GM21528 (cell line): ENCODE results near the gene IBA57.
A peak's percentile ranks its signal among the peaks of the same experiment; 100 is the strongest.
"Not testable (repeated sequence)": the region's sequence is repeated elsewhere in the genome, so short reads cannot be mapped to it uniquely, and the experiment has no call there.

Source experiments
- ATAC-seq: cut with Tn5 transposase; IDR thresholded peaks from one replicate; pipeline ENCODE4 v1.9.1; 2021; ENCODE audit warnings: mild to moderate bottlenecking, moderate library complexity; ENCODE audit not compliant: unreplicated experiment, low FRiP score

IBA57 gene

GRCh38 chr1:228210712-228211530, 45.3 kb downstream of the IBA57 start:
- ATAC-seq = no peak

GRCh38 chr1:228211531-228212414, 46.2 kb downstream of the IBA57 start:
- ATAC-seq = no peak

DNA sequence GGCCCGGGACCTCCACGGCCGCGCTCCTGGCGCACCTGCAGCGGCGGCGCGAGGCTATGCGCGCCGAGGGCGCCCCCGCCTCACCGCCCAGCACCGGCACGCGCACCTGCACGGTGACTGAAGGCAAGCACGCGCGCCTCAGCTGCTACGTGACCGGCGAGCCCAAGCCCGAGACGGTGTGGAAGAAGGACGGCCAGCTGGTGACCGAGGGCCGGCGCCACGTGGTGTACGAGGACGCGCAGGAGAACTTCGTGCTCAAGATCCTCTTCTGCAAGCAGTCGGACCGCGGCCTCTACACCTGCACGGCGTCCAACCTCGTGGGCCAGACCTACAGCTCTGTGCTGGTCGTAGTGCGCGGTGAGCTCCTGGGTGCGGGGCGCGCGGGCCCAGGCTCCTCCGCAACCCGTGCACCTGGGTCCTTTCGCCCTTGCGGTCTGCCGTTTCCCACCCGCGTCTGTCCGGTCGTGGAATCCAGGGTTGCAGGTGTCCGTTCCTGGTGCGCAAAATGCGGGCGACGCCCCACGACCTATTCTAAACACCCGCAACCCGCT, 46.9 kb downstream of the IBA57 start:
- no peak for ATAC-seq

GRCh38 chr1:228212966-228213844, 47.6 kb downstream of the IBA57 start:
- peak; percentile 88 for ATAC-seq

GRCh38 chr1:228213917-228214808, 48.6 kb downstream of the IBA57 start:
- ATAC-seq = no peak

DNA sequence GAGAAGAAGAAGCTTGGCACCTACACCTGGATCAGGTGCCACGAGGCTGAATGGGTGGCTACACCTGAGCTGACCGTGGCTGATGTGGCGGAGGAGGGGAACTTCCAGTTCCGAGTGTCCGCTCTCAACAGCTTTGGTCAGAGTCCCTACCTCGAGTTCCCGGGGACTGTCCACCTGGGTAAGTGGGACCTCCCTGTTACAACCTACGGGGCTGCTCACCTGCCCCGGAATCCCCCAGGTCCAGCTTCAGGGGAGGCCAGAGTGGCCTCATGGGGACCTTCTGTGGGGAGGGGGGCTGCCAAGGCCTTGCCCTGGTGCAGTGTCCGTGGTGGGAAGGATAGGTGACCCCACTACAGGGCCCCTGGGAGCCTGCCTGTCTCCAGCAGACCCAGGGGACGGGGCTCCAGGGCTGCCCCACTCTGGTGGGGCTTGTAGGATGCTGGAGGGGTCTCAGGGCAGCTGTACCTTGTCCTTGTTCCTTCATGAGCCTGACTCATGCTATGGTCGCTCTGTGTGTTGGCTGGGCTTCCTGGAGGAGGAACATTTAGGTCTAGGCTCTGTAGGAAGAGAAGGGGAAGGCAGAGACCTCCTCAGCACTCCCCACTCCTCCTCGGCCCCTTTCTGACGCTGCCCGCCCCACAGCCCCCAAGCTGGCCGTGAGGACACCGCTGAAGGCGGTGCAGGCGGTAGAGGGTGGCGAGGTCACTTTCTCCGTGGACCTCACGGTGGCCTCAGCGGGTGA, 49.5 kb downstream of the IBA57 start:
- no peak for ATAC-seq

DNA sequence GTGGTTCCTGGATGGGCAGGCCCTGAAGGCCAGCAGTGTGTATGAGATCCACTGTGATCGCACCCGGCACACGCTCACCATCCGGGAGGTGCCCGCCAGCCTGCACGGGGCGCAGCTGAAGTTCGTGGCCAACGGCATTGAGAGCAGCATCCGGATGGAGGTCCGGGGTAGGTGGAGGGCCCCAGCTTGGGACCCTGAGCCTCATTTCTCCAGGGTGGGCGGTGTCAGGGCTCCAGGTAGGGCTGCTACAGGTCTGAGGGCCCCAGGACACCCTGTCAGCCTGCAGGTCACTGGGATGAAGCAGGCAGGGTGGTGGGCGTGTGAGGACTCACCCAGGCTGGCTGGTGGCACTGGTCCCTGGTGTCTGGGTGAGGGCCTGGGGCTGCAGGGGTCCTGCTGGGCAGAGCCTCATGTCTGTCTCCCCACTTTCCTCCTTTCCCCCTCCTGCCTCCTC, 50.1 kb downstream of the IBA57 start:
- no peak for ATAC-seq

- ATAC-seq = no peak
Measured at GRCh38 chr1:228216371-228217320, 51.0 kb downstream of the IBA57 start.

- no peak for ATAC-seq
Measured at GRCh38 chr1:228217551-228218344, 52.1 kb downstream of the IBA57 start.

GRCh38 chr1:228218513-228219244, 53.1 kb downstream of the IBA57 start:
- ATAC-seq = no peak

- no peak for ATAC-seq
Measured at GRCh38 chr1:228219245-228219961, 53.8 kb downstream of the IBA57 start.

DNA sequence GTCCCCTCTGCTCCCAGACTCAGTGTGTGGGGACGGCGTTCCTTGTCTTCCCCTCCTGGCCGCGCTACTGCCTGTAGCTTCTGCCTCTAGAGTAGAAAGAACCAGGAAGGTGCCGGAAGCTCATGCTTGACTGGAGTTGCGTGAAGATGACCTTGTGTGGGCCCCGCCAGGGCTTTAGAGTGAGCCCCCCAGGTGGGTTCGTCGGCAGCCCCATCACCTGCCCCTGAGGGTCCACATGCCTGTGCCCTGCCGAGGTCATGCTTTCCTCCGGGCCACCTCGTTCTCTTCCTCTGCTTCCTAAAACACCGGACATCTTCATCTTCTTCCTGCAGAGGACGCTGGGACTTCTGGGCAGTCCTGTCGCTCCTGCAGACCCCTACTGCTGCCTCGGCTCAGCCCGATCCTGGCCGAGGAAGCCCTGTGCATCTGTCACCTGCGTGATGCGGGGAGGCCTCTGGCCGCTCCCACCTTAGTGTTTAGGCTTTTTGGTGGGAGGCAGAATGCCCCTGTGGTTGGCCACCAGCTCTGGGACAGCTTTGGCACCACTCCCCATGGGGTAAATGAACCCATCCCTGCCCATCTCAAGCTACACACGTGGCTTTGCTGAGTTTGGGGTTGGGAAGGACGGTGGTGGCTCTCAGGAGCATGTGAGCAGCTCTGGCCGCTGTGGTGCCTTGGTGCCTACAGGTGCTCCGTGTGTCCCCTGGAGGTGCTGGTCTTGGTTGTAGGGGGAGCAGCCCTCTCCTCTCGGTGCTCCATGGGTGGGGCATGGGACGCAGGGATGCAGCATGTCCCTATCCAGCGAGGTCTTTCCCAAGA, 54.6 kb downstream of the IBA57 start:
- ATAC-seq = no peak

DNA sequence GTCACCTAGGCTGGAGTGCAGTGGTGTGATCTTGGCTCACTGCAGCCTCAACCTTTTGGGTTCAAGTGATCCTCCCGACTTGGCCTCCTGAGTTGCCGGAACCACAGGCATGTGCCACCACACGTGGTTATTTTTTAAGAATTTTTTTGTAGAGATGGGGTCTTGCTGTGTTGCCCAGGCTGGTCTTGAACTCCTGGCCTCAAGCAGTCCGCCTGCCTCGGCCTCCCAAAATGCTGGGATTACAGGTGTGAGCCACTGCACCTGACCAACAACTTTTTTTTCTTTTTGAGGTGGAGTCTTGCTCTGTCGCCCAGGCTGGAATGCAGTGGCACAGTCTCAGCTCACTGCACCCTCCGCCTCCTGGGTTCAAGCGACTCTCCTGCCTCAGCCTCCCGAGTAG, 55.5 kb downstream of the IBA57 start:
- not testable (repeated sequence) for ATAC-seq

DNA sequence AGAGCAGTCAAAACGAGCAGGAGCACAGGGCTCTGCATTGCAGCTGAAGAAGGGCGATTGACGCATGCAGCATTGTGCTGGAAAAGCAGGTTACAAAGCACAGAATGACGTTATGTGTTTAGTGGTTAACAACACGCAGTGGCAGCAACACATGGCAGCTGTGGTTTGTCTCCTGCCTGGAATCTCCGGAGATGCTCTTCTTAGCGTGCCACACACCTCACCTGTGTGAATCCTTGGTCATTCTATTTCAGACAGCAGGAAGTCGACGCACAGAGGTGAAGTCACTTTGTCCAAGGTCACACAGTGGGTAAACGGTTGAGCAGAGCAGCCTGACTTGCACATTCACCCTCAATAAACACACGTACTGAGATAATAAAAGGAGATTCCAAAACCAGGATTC, 56.9 kb downstream of the IBA57 start:
- ATAC-seq = no peak
